Stimulated activated CD8-positive, alpha-beta memory T cell treated with anti-CD3 and anti-CD28 coated beads, Interleukin-15, amount 100 ng/mL, for 4 hours (primary cell): Measurements from ENCODE around the gene ORC6.

Experiments
- DNase-seq, 2 donors: peaks; one replicate each; pipeline ENCODE4 v3.0.0-alpha.2; 2020; ENCODE audit warnings: low read depth in 2 of 2

ORC6 gene

DNA sequence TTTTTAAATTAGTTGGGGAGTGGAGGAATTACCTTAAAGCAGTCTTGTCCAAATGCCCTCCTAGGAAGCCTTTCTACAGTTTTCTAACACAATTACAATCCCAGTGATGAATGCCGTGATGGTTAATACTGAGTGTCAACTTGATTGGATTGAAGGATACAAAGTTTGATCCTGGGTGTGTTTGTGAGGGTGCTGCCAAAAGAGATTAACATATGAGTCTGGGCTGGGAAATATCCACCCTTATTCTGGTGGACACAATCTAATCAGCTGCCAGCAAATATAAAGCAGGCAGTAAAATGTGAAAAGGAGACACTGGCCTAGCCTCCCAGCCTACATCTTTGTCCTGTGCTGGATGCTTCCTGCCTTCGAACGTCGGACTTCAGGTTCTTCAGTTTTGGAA lies 12.2 kb downstream of the ORC6 start:
- DNase-seq, result no peak

DNA sequence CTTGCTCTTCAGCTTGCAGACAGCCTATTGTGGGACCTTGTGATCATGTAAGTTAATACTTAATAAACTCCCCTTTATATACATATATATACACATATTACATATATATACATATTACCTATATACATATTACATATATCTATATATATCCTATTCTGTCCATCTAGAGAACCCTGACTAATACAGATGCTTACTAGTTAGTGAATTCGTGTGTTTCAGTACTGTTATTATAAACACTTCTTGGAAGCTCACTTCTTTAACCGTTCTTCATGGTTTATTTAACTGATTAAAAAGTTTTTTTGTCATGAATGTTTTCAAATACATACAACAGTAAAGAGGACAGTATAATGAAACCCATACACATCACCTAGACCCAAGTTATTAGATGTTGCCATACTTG lies 12.6 kb downstream of the ORC6 start:
- no peak for DNase-seq

DNA sequence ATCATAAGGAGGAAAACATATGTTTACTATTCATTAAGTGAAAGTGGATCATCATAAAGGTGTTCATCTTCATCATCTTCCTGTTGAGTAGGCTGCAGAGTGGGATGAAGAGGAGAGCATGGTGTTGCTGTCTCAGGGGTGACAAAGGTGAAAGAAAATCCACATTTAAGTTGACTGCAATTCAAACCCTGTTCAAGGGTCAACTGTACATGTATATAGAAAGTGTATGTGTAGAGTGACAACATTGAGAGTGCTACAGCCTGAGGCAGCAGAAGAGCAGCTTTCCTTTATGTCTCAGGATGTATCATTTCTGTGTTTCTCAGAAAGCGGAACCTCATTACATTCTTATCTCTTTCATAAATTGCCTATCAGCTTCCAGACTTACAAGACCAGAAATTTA lies 17.2 kb downstream of the ORC6 start:
- DNase-seq, result no peak

DNA sequence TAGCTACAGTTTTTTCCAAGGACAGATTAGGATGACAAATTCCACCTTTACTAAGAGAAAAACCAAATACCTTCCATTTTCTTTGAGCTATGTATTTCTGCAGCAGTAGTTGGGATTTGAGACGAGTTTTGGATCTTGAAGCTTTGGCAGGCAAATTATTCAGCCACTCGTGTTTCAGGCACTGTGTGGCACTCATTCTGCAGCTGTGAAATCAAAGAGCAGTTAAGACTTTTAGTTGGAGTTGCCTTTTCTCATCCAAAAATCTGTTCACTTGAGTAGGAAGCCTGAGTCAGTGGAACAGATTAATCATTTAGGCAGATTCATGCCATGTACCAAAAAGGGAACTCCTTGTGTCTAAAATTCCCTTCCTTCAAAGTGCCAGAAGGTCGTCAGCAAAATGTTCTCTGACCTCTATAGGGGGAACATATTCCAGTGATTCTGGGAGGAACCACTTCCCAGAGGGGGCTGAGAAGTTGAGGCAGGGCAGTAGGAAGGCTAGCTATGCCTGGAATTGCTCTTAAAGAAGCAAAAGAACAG lies 20.1 kb downstream of the ORC6 start:
- DNase-seq, result no peak

DNA sequence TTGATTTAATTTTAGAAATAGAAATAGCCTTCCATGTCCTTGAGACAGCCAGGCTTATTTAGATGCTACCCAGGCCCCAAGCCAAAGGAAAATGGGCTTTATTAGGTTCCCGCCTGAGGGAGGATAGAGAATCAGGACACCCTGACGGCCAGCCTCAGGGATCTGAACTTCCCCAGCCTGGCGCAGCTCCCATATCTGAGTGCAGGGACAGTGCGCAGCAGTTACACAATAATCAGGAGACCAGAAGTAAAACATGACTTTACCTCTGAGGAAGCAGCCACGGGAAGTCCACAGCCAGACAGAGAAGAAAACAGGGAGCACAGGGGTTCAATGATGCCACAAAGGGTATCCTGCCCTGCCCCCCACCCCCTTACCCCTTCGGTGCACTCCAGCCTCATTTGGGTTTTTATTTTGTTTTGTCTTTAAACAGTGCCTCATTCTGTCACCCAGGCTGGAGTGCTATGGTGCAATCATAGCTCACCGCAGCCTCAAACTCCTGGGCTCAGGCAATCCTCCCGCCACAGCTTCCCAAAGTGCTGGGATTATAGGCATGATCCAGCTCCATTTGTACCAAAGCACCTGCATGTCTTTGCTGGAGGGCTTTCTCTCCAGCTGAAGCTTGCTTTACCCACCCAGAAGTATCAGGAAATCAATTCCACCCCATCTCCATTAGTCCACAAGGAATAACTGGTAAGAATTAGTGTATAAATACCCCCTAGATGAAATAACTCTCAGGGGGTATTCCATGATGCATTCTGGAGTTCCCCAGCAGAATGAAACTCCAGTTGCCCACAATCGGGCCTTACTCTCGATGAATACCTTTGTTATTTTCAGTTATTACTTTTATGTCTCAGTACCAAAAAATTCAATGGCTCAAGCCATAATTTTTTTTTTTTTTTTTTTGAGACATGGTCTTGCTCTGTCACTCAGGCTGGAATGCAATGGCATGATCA lies 21.9 kb downstream of the ORC6 start:
- no peak for DNase-seq

DNA sequence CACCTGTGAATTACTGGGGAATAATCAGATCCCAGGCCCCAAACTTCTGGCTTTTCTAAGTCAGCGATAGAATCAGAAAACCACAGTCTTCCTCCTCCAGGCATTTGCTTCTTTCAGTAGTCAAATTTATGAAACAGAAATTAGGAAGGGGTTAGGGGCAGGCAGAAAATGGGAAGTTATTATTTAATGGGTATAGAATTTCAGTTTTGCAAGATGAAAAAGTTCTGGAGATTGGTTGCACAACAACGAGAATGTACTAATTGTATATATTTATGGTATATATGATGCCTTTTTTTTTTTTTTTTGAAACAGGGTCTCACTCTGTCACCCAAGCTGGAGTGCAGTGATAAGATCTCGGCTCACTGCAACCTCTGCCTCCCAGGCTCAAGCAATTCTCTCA lies 23.5 kb downstream of the ORC6 start:
- DNase-seq, result no peak

DNA sequence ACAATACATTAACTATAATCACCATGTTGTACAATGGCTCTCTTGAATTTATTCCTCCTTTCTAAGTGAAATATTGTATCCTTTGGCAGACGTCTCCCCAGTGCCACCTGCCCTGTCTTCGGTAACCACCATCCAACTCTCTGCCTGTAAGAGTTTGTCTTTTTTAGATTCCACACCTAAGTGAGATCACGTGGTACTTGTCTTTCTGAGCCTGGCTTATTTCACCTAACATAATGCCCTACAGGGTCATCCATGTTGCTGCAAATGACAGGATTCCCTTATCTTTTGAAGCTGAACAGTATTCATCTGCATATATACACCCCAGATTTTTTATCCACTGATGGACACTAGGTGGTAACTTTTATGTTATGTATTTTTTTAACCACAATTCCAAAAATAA lies 24.2 kb downstream of the ORC6 start:
- DNase-seq, result no peak

DNA sequence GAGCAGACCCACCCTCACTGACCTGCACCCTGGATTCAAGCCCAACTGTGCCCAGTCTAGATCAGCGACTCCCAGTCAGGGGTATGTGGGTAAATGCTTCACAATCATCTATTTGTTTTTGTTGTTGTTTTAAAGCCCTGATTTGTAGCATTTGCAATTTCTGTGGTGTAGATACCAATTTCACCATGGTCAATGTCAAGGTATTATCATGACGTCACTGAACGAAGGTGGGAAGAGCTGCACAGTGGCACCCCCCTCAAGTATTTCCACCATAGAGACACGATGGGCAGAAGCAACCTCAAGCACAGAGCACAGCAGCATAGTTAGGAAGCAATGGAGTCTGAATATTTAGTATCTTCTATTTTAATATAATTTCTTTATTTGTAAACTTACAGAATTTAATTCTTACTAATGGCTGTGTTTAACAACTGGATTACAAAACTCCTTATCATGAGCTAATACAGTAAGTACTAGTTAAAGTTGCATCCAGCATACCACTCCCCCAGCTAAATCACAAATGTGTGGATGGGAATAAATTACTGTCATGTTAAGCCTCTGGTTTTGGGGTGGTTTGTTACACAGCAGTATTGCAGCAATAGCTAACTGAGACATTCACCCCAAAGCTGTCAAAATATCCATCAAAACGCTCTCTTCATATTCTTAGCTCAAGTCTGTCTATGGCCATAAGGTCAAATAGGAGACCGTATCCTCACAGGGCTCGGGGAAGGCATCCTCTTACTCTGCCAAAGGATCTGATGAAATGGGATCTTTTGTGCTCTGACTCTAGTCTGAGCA lies 25.5 kb downstream of the ORC6 start:
- no peak for DNase-seq

DNA sequence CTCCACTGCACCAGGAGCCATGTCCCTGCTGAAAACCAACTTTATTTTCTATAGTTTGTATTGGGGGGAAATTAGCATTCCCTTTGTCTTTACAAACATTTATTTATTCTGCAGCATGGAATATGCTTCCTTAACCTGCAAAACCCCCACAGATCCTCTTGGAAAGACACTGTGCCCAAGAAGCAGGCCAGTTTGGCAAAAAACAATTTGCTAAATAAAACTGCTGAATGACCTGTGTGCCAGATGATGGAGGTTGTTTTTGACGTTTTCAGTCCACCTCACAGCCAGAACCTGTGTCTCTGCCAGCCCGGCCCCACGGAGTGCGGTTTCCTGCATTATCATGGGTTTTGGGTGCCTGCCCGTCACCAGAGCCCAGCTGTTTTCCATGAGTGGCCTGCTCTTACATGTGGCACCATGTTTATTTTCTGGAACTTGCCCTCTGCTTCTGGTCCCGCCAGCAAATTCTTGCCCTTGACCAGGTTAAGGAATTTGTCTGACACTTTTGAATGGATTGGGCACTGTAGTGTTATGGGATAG lies 26.4 kb downstream of the ORC6 start:
- no peak for DNase-seq

DNA sequence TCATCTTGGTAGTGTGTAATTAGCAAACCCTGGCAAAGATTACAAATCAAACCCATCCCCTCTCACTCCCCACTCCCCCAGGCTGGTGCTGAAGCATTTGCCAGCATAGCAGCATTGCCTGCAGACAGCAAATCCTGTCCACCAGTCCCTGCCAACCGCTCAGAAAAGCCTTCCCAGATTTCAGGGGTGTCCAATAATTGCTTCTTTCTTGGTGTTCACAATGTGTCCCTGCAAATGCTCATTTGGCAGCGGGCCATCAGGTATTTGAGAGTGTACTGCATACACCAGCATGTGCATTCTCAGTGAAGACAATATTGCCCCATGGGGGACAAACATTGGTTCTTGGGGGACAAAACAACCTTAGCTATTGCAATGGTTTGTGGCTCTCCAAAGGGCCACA lies 28.2 kb downstream of the ORC6 start:
- no peak for DNase-seq

DNA sequence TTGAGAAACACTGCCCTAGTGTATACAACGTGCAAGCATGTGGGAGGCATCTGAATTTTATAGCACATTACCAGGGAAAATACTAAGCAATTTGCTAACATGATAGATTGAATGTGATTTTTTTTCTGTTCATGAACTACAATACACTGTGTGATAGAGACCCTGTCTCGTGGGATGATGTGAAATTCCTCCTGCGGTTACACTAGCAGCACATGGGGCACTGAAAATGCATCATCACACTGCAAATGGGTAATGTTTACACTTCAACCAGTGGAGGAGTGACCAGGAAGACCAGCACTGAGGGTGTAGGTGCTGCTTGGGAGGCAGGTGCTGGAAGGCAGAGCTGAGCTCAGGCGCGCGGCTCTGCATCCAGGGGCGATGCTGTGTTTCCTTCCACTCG lies 28.8 kb downstream of the ORC6 start:
- DNase-seq, result no peak

DNA sequence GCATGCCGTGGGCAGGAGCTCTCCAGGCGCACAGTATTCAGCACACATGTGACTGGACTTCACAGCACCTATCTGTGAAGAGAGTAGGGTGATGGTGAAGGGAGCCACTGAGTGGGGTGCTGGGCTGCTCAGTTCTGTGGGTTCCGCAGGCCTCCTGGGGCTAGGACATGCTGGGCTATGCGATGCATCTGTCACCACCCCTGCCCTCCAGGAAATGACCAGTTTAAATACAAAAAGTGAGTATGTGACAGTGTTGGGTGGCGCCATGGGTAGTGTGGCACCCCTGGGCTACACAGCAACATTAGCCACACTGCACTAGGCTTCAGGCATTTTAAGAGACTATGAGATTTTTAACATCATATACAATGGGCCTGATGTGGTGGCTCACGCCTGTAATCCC lies 30.1 kb downstream of the ORC6 start:
- DNase-seq, result no peak

DNA sequence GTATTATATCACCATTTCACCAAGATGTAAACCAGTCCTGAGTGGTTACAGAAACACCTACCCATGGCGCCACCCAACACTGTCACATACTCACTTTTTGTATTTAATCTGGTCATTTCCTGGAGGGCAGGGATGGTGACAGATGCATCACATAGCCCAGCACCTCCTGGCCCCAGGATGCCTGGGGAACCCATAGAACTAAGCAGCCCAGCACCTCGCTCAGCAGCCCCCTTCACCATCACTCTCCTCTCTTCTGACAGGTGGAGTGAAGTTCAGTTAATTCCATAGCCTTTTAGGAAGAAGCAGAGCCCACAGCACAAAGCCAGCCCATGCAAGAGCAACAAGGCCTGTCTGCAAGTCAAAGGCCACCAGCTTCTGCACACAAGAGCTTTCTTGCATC lies 31.2 kb downstream of the ORC6 start:
- DNase-seq, result no peak

DNA sequence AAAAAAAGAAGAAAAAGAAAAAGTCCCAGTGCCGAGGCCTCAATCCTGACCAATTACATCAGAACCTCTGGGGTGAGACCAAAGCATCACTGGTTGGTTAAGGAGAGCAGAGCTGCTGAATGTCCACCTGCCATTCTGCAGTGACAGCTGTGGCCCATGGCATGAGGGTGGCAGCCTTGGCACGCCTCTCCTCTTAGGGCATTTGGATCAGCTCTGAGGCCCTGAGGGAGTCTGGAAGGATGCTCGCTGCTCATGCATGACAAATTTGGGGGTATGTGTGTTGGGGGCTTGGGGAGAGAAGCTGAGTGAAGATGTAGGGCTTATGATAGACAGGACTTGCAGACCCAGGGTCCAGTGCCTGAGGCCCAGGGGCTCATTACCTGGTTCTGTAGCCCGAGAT lies 32.4 kb downstream of the ORC6 start:
- no peak for DNase-seq

DNA sequence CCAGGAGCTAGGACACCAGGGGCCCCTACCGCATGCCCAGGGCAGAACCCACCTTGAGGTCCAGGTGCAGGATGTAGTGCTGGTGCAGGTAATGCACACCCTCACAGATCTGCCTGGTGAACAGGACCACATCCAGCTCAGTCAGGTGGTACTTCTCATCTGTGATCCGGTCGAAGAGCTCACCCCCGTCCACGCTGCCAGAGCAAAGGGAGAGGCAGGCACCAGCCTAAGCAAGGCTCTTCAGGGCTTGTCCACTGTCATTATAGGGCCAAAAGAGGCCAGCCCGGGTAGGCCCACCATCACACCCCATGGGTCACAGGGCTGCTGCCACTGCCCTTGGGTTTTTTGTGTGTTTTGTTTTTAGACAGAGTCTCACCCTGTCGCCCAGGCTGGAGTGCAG lies 37.7 kb downstream of the ORC6 start:
- no peak for DNase-seq

DNA sequence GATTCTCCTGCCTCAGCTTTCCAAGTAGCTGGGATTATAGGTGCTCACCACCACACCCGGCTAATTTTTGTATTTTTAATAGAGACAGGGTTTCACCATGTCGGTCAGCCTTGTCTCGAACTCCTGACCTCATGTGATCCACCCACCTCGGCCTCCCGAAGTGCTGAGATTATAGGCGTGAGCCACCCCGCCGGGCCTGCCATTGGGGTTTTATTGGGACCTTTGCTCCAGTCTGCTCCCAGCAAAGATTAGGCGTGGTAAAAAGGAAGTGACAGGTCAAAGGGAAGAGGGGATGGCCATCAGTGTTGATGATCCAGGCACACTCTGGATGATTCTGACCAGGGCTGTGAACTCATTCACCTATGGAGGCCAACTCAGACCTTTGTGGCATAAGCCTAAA lies 38.2 kb downstream of the ORC6 start:
- no peak for DNase-seq

DNA sequence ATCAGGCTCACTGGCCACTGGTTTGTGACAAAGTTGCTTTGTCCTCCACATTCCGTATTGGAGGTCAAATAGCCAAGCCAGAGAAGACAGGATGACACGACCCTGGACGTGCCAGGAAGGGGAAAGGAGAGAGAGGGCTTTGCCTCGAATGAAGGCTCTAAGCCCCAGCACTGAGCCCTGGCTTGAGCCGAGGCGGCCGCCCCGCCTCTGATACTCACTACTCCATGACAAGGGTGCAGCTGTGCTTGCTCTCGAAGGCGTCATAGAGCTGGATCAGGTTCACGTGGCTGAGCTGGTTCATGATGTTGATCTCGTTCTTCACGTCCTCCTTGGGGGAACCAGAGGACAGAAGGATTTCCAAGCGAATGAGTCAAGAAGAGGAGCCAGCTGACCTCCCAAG lies 39.3 kb downstream of the ORC6 start:
- DNase-seq, result no peak

DNA sequence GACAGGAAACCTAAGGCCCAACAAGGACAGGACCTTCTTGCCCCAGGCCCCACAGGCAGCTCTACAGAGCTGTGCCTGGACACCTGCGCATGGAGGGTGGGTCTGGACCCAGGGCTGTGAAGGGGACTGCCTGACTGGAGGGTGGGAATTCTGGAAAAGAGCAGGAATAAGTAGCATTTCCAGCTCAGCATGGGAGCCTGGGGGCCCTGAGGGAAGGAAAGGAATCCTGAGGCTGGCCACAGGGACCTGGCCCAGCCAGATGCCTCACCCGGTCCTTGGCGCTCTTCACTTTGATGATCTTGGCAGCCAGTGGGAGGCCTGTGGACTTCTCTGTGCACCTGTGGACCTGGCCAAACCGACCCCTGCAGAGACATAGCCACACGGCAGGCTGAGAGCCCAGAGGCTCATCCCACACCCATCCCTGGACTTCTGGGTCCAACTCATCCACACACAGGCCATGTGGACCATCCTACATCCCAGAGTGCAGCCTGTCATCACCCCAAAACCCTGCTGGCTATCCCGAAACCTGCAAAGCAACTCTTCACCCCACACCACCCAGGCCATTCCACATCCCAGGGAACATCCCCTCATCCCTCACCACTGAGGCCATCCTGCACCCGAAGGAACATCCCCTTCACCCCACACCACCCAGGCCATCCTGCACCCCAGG lies 40.0 kb downstream of the ORC6 start:
- DNase-seq, result no peak

DNA sequence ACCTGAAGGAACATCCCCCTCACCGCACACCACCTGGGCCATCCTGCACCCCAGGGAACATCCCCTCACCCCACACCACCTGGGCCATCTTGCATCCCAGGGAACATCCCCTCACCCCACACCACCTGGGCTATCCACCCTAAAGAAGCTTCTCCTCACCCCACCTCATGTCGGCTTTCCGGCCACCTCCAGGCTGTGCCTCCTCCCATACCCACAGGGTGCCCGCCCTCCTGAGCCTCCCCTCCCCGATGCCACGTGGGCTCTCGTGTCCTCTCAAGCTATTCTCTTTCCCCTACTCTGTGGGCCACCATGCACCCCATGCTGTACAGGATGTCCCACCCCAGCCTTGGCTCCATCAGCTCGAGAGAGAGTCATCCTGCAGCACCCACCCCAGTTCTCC lies 40.7 kb downstream of the ORC6 start:
- DNase-seq, result no peak

DNA sequence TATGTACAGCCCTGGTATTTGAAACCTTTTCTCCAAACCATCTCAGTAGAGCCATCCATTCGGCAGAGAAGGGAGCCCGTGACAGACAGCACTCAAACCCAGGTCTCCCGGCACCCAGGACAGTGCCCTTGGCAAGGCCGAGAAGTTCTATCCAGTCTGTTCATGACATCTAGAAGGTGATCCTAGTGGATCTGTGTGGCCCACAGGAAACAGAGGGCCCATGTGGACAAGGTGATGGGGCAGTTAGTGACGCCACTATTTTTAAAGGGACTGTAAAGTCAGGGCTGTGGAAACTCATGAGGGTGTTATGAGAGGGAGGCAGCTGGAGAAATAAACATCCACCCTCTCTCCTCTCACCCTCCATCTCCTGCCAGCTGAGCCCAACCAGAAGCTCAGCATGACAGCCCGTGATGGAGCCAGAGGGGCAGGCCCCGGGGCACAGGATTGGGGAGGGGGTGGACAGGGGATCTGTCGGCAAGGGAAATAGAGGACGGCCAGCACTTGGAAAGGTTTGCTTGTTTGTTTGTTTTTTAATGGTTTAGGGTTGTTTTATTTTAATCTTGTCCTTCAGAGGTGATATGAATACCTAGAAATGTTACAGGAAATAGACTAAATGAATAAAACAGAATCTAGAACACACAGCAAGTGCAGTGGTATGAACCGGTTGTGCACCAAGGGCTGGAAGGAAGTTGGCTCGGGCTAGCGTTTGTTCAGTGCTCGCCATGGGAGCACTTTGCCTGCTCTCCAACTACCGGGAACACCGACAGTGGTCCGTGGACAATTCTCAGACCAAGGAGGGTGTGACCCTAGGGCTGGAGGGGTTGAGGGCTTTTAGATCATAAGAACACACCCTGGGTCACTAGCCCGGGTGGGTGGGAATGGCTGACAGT lies 41.6 kb downstream of the ORC6 start:
- no peak for DNase-seq
